Skeletal muscle tissue (tissue), 4 donors: ENCODE measurements around the gene NOTCH1. TPM values are rescaled to one million over a fixed set of nuclear protein-coding genes. Genes with fewer than 3 reads are reported as not detected.

ENCODE experiments used
- H3K27ac ChIP-seq: one replicate; pipeline ENCODE4 v1.7.0; 2013; ENCODE audit warnings: mild to moderate bottlenecking, low read depth, low read length, inconsistent platforms
- H3K27me3 ChIP-seq, 3 donors: one replicate each; pipeline ENCODE4 v1.7.0; 2013; ENCODE audit warnings: low read length in 3 of 3; ENCODE audit not compliant: control insufficient read depth in 3 of 3, insufficient read depth in 3 of 3
- H3K36me3 ChIP-seq, 3 donors: one replicate each; pipeline ENCODE4 v1.7.0; 2013; ENCODE audit warnings: low read length in 3 of 3; ENCODE audit not compliant: control insufficient read depth in 3 of 3, insufficient read depth in 3 of 3
- H3K4me1 ChIP-seq, 3 donors: one replicate each; pipeline ENCODE4 v1.7.0; 2013; ENCODE audit warnings: low read length in 3 of 3, mild to moderate bottlenecking in 3 of 3; ENCODE audit not compliant: control insufficient read depth in 3 of 3, insufficient read depth in 3 of 3
- H3K4me3 ChIP-seq, 3 donors: one replicate each; pipeline ENCODE4 v1.7.0; 2013; ENCODE audit warnings: low read length in 3 of 3
- H3K9ac ChIP-seq, 3 donors: one replicate each; pipeline ENCODE4 v1.7.0; 2013; ENCODE audit warnings: low read length in 3 of 3, mild to moderate bottlenecking in 3 of 3, moderate library complexity in 2 of 3, low read depth in 1 of 3
- H3K9me3 ChIP-seq, 3 donors: one replicate each; pipeline ENCODE4 v1.7.0; 2013; ENCODE audit warnings: low read length in 3 of 3; ENCODE audit not compliant: control insufficient read depth in 3 of 3
- total RNA-seq: library from RNA; depleted of rRNA; stranded (reverse); fragments of >200 nt; gene quantifications from one replicate; pipeline ENCODE4 v1.2.3, GENCODE V29; 2014
- donor health status: Osteomylitis.

The NOTCH1 gene
- total RNA-seq, 1 donor from 2014 or later, result 69.4 TPM

DNA sequence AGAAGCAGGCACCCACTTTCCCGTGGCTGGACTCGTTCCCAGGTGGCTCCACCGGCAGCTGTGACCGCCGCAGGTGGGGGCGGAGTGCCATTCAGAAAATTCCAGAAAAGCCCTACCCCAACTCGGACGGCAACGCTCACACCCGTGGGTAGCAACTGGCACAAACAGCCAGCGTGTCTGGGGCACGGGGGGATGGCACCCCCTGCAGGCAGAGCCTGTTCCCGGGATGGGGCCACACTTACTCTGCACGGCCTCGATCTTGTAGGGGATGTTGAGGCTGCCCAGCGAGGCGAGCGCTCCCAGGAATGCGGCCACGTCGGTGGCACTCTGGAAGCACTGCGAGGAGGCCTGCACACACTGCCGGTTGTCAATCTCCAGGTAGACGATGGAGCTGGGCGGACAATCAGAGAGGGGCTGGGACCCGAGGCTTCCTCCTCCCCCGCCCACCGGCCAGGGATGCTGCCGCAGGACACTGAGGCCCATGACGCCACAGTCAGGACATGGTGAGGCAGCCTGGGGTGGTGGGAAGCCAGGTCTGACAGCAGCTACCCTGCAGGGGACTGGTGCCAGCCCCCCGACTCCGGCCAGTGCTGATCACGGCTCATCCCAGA lies 42.8 kb downstream of the NOTCH1 start:
- Histone ChIP-seq H3K9ac (no peak overlapping the region), H3K9me3 (no peaks in the 10 kb centered on the region), H3K27ac (no peak overlapping the region), H3K4me1 (no peaks in the 10 kb centered on the region), H3K27me3 (no peaks in the 10 kb centered on the region), H3K36me3 (peaks cover 48 to 62% (median 56%) of the 10 kb centered on the region in 3 donors), H3K4me3 (no peak overlapping the region)

DNA sequence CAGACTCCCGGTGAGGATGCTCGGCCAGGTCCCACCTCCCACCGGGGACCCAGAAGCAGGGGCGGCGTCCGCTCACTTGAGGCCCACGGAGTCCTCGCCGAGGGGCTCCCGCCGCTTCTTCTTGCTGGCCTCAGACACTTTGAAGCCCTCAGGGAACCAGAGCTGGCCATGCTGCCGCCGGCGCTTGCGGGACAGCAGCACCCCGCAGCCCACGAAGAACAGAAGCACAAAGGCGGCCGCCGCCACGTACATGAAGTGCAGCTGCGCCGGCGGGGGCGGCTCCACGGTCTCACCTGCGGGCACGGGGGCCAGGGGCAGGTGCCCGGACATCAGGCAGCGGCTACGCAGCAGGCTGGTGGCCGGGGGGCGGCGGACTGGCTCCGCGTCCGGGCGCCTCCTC lies 43.7 kb downstream of the NOTCH1 start:
- no peaks in the 10 kb centered on the region for H3K4me1 ChIP-seq
- H3K27me3 ChIP-seq, result no peaks in the 10 kb centered on the region
- peaks cover 41 to 55% (median 51%) of the 10 kb centered on the region in 3 donors for H3K36me3 ChIP-seq
- no peak overlapping the region for H3K4me3 ChIP-seq
- no peaks in the 10 kb centered on the region for H3K9me3 ChIP-seq
- no peak overlapping the region for H3K9ac ChIP-seq
- no peak overlapping the region for H3K27ac ChIP-seq

DNA sequence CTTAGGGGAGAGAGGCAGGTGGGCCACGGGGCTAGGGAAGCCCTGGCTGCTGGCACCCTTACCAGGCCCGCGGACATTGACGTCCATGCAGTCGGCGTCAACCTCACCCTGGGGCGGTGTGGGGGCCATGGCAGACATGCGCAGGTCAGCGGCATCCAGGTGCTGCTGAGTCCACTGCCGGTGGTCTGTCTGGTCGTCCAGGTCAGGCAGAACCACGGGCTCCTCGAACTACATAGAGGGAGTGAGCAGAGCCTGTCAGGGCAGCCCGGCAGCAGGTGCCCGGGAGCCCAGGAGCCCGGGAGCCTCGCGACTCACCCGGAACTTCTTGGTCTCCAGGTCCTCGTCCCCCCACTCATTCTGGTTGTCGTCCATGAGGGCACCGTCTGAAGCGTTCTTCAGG lies 44.2 kb downstream of the NOTCH1 start:
- peaks cover 41 to 56% (median 51%) of the 10 kb centered on the region in 3 donors for H3K36me3 ChIP-seq
- H3K27ac ChIP-seq, result no peak overlapping the region
- H3K4me3 ChIP-seq, result no peak overlapping the region
- no peaks in the 10 kb centered on the region for H3K4me1 ChIP-seq
- no peak overlapping the region for H3K9ac ChIP-seq
- H3K9me3 ChIP-seq, result no peaks in the 10 kb centered on the region
- no peaks in the 10 kb centered on the region for H3K27me3 ChIP-seq

DNA sequence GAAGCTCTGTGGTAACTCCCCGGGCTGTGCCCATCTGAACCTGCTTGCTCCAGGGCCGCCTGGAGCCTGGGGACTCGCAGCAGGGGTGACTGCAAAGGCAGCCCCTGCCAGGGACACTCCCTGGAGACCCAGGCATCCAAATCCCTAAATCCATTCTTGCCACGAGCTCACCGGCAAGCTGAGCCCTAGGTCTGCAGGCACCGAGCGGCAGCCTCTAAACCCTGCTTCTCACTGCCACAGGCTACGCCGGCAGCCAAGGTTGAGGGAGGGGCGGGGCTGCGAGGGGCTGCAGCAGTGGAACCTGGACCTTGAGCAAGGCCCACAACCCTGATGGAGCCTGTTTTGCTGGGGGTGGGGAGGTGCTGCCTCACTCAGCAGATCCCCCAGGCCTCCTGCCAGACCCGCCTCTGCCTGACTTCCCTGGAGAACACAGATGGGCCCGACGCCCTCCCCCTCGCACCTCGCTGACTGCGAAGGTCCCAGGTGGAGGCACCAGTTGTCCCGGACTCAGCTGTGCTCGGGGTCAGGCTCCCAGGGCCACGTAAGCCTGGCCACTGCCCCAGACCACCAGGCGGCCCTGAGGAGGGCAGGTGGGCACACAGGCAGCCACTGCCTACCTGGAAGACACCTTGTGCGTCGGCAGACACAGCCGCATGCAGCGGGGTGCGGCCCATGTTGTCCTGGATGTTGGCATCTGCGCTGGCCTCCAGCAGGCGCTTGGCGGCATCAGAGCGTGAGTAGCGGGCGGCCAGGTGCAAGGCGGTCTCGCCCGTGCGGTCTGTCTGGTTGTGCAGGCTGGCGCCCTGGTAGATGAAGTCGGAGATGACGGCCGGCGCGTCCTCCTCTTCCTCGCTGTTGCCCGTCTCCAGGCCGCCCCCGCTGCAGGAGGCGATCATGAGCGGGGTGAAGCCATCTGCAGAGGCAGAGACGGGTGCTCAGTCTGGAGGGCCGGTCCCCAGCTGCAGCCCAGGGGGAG lies 45.6 kb downstream of the NOTCH1 start:
- H3K9ac ChIP-seq, result no peak overlapping the region
- no peaks in the 10 kb centered on the region for H3K4me1 ChIP-seq
- no peak overlapping the region for H3K4me3 ChIP-seq
- H3K9me3 ChIP-seq, result no peaks in the 10 kb centered on the region
- H3K27me3 ChIP-seq, result no peaks in the 10 kb centered on the region
- peaks cover 41 to 56% (median 47%) of the 10 kb centered on the region in 3 donors for H3K36me3 ChIP-seq
- no peak overlapping the region for H3K27ac ChIP-seq

DNA sequence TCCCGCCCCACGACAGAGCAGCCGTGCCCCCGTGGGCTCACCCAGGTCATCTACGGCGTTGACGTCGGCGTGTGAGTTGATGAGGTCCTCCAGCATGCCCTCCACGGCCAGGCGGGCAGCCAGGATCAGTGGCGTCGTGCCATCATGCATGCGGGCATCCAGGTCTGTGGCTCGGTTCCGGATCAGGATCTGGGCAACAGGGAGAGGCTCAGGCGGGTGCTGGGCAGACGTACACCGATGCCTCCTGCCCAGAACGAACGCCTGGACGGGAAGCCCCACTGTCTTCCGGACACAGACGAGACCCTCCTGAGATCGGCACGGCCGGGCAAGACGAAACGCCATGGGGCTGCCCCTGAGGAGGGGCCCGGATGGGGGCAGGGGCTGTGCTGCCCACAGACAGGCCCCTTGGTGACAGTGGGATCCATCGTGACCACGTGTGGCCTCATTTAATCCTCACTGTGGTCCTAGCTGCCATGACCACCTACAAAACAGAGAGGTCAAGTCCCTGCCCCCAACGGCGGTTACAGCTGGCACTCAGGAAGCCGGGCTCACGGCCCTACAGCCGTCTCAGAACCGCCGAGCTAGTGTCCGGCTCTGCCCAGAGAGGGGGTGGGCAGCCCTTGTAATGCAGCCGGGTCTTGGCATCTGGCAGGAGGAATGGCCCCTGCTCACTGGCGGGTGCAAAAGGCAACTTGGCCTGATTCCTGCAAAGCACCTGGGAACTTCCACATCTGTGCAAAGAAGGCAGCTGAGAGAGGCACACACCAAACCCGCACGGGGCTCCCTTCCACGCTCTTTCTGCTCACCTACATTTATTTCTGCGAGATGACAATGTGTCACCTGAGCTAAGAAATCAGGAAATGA lies 46.5 kb downstream of the NOTCH1 start:
- no peaks in the 10 kb centered on the region for H3K9me3 ChIP-seq
- H3K4me1 ChIP-seq, result no peaks in the 10 kb centered on the region
- H3K27ac ChIP-seq, result no peak overlapping the region
- H3K36me3 ChIP-seq, result peaks cover 35 to 49% (median 41%) of the 10 kb centered on the region in 3 donors
- H3K4me3 ChIP-seq, result no peak overlapping the region
- H3K9ac ChIP-seq, result no peak overlapping the region
- no peaks in the 10 kb centered on the region for H3K27me3 ChIP-seq

DNA sequence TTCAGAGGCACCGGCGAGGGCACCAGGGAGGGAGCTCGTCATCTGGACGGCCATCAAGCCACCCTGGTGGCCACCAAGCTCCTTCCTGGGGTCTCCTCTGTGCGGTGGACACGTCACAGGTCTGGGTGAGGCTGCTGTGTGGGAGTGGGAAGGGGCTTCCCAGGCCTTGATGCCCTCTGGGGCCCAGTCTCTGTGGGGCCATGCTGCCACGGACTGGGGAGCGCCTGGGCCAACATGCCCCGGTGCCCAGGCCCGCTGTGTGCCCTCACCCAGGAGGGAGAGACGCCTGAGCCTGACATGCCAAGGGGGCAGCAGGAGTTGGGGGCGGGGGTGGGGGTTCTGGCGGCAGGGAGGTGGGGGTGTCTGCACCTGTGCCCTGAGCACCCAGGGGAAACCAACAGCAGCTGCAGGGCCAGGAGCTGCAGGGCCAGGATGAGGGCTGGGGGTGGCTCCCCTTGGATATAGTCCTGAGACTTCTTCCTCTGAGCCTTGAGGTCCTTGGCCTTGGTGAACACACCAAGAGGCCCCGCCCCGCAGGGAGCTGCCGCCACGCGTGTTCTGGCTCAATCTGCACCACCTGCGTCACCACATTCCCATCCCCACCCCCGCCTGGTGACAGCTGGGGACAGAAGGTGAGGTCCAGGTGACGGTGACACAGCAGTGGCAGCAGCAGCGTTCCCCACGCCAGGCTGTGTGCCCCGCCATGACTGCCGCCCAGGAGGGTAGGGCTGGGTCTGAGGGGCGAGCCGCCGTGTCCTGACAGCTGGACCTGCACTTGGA lies 47.7 kb downstream of the NOTCH1 start:
- no peak overlapping the region for H3K27ac ChIP-seq
- H3K9ac ChIP-seq, result no peak overlapping the region
- no peaks in the 10 kb centered on the region for H3K9me3 ChIP-seq
- no peaks in the 10 kb centered on the region for H3K4me1 ChIP-seq
- peaks cover 35 to 41% (median 39%) of the 10 kb centered on the region in 3 donors for H3K36me3 ChIP-seq
- H3K4me3 ChIP-seq, result no peak overlapping the region
- H3K27me3 ChIP-seq, result no peaks in the 10 kb centered on the region

DNA sequence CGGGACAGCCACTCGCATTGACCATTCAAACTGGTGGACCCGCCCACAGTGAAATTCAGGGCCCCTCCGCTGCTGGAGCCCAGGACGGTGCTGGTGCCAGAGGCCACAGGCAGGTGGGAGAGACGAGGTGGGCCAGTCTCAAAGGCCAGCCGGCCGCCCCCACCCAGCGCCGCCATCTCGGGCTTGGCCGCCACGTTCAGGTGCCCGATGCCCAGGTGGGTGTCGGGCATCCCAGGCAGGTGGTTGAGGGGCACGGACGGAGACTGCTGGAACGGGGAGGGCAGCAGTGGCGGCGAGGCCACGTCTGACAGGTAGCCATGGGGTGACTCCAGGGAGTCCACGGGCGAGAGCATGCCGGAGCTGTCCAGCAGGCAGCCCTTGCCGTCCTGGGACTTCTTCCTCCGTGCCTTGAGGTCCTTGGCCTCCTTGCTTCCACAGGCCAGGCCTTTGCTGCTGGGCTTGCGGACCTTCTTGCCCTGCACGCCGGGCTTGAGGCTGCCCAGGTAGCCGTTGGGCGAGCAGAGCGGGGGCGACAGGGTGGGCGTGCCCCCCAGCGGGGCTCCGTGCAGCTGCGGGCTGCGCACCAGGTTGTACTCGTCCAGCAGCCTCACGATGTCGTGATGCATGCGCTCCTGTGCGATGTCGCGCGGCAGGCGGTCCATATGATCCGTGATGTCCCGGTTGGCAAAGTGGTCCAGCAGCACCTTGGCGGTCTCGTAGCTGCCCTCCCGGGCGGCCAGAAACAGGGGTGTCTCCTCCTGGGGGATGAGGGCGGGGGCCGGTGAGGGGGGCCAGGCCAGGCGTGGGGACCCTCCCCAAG lies 48.8 kb downstream of the NOTCH1 start:
- Histone ChIP-seq H3K4me1 (peaks cover 0 to 2% (median 0%) of the 10 kb centered on the region in 3 donors), H3K9ac (no peak overlapping the region), H3K36me3 (peaks cover 35 to 38% (median 38%) of the 10 kb centered on the region in 3 donors), H3K4me3 (no peak overlapping the region), H3K9me3 (no peaks in the 10 kb centered on the region), H3K27me3 (no peaks in the 10 kb centered on the region), H3K27ac (no peak overlapping the region)

DNA sequence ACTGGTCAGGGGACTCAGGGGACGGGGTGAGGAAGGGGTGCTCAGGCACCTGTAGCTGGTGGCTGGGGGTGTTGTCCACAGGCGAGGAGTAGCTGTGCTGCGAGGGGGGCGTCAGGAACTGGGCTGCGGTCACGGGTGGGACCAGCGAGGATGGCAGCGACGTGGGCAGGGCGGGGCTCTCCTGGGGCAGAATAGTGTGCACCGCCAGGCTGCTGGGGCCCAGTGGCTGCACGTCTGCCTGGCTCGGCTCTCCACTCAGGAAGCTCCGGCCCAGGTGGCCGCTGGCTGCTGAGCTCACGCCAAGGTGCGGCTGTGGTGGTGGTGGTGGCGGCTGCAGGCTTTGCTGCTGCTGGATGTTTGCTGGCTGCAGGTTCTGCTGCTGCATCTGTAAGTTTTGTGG lies 49.7 kb downstream of the NOTCH1 start:
- Histone ChIP-seq H3K27ac (no peak overlapping the region), H3K27me3 (no peaks in the 10 kb centered on the region), H3K9me3 (no peaks in the 10 kb centered on the region), H3K36me3 (peaks cover 33 to 35% (median 34%) of the 10 kb centered on the region in 3 donors), H3K9ac (no peak overlapping the region), H3K4me1 (peaks cover 0 to 2% (median 0%) of the 10 kb centered on the region in 3 donors), H3K4me3 (no peak overlapping the region)
